ENCODE data around the gene SLC35G4.
"Not testable (repeated sequence)": the region's sequence is repeated elsewhere in the genome, so short reads cannot be mapped to it uniquely, and the experiment has no call there.

SLC35G4 gene

GRCh38 chr18:11614042-11614441 lies 4.6 kb downstream of the SLC35G4 start:
- not testable (repeated sequence) for DNase-seq

DNA sequence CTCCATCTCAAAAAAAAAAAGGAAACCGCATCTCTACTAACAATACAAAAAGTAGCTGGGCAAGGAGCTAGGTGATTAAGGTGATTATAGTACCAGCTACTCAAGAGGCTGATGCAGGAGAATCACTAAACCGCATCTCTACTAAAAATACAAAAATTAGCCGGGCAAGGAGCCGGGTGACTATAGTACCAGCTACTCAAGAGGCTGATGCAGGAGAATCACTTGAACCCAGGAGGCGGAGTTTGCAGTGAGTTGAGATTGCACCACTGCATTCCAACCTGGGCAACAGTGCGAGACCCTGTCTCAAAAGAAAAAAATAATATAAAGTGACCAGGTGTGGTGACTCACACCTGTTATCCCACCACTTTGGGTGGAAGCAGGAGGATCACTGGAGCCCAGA lies 5.6 kb downstream of the SLC35G4 start:
- not testable (repeated sequence) for DNase-seq

DNA sequence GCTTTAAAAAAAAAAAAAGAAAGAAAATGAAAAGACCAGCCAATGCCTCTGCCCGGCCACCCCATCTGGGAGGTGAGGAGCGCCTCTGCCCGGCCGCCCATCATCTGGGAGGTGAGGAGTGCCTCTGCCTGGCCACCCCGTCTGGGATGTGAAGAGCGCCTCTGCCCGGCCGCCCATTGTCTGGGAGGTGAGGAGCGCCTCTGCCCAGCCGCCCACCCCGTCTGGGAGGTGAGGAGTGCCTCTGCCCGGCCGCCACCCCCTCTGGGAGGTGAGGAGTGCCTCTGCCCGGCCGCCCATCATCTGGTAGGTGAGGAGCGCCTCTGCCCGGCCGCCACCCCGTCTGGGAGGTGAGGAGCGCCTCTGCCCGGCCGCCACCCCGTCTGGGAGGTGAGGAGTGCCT lies 37.9 kb downstream of the SLC35G4 start:
- DNase-seq, result not testable (repeated sequence)

DNA sequence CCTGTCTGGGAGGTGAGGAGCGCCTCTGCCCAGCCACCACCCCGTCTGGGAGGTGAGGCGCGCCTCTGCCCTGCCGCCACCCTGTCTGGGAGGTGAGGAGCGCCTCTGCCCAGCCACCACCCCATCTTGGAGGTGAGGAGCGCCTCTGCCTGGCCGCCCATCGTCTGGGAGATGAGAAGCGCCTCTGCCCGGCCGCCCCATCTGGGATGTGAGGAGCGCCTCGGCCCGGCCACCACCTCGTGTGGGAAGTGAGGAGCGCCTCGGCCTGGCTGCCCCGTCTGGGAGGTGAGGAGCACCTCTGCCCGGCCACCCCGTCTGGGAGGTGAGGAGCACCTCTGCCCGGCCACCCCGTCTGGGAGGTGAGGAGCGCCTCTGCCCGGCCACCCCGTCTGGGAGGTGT lies 38.4 kb downstream of the SLC35G4 start:
- DNase-seq, result not testable (repeated sequence)

- no peak for DNase-seq
Observed at GRCh38 chr18:11649839-11650238, 40.4 kb downstream of the SLC35G4 start.

- no peak for DNase-seq
Observed at GRCh38 chr18:11651899-11652298, 42.5 kb downstream of the SLC35G4 start.

GRCh38 chr18:11653521-11653920 lies 44.1 kb downstream of the SLC35G4 start:
- DNase-seq, result no peak

GRCh38 chr18:11654736-11655605 lies 45.6 kb downstream of the SLC35G4 start:
- peak; percentile 13 for DNase-seq

- DNase-seq, result no peak
Observed at GRCh38 chr18:11655606-11655932, 46.2 kb downstream of the SLC35G4 start.

DNA sequence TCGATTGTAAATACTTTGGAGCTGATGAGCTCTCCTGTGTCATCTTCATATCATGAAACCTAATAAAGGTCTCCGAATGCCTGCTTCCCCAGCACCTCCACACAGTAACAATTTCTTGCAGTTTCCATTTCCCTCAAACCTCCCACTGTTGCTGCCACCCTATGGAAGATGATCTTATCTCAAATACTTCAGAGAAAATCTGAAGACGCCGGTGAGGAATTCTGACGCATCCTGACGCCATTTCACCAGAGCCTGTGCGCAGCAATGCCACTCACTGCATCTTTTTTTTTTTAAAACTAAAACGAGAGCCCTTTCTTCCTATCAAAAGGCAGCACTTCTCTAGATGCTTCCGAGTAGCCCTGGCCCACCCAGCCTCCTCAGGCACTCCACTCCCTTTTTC lies 47.8 kb downstream of the SLC35G4 start:
- DNase-seq, result no peak

GRCh38 chr18:11657554-11657953 lies 48.2 kb downstream of the SLC35G4 start:
- DNase-seq, result no peak

DNA sequence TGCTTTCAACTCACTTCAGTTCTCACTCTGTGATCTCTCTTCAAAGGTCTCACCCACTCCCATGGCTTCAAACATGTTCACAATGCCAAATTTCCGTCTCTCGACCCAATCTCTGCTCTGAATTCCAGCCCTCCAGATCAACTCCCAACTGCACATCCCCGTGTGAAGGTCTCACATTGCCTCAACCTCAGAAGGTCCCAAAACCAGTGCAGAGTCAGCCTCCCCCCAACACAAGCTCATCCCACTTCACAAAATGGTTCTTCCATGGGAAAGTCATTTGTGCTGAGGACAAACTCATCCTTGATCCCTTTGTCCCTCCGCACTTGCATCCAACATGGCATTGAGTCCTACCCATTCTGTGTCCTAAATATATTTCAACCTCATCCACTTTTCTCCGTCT lies 48.6 kb downstream of the SLC35G4 start:
- no peak for DNase-seq

GRCh38 chr18:11658989-11659388 lies 49.6 kb downstream of the SLC35G4 start:
- no peak for DNase-seq
